GM21528 (cell line): Measurements from ENCODE around the gene SAMD11.

Experiments
- ATAC-seq: cut with Tn5 transposase; IDR thresholded peaks from one replicate; pipeline ENCODE4 v1.9.1; 2021; ENCODE audit warnings: mild to moderate bottlenecking, moderate library complexity; ENCODE audit not compliant: unreplicated experiment, low FRiP score

Gene SAMD11

DNA sequence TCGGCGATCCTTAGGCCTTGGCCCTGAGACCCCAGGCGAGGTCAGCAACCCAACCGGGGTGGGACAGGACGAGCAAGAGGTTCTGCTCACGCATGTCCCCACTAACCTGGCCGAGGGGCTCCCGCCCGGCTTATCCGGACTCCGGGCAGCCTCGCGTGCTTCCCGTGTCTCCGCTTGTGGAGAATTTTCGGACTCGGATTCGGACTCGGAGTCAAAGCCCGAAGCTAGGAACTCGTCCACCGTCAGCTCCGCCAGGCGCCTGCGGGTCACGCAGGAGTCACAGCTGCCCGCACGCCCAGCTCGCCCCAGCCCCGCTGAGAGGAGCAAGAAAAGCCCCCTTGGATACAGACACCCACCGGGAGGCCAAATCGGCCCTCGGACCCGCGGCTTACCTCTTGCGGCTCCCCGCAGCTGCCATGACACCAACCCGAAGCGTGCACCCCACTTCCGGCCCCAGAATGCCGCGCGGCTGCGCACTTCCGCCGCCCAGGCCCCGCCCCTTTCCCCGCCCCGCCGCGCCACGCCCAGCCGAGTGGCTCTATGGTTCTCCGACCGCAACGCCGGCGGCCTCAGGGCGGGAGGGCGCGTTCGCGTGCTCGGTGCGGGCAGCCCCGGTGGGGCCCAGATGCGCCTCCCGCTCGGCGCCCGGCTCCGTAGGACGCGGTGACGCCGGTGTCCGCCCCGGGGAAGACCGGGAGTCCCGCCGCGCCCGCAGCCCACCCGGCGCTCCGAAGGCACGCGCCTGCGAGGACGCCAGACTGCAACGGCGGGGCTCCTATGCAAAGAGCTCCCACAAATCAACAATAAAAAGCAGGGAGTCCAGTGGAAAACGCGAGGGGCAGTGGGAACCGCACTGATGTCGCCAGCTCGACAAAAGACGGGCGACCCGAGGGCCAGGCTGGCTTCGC, 35.4 kb downstream of the SAMD11 start, which contains the start of gene NOC2L:
TSS of gene NOC2L (minus strand) at position 434 of the 908 bp plus-strand sequence. CDS start at position 418, 16 bp downstream.
- ATAC-seq, result peak; percentile 62

DNA sequence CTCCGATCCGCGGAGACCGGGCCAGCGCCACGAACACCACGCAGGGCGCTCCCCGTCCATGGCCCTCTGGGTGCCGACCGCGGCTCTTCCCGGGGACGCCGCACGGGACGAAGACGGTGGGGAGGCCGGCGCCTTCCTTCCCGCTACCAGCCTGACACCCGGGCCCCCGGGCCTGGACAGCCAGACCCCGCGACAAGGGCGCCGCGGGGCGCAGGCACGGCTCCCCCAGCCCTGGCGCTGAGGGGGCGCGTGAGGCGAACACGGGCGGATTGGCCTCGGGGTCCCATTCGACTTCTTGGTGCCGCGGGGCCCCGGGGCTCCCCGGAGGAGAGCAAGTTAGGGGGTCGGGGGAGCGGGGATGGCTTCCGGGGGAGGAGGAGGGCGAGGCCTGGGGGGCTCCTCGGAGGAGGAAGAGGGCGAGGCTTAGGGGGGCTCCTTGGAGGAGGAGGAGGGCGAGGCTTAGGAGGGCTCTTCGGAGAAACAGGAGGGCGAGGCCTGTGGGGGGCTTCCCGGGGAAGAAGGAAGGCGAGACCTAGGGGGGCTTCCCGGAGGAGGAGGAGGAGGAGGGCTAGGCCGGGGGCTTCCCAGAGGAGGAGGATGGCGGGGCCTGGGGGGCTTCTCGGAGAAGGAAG, 36.1 kb downstream of the SAMD11 start:
- no peak for ATAC-seq

DNA sequence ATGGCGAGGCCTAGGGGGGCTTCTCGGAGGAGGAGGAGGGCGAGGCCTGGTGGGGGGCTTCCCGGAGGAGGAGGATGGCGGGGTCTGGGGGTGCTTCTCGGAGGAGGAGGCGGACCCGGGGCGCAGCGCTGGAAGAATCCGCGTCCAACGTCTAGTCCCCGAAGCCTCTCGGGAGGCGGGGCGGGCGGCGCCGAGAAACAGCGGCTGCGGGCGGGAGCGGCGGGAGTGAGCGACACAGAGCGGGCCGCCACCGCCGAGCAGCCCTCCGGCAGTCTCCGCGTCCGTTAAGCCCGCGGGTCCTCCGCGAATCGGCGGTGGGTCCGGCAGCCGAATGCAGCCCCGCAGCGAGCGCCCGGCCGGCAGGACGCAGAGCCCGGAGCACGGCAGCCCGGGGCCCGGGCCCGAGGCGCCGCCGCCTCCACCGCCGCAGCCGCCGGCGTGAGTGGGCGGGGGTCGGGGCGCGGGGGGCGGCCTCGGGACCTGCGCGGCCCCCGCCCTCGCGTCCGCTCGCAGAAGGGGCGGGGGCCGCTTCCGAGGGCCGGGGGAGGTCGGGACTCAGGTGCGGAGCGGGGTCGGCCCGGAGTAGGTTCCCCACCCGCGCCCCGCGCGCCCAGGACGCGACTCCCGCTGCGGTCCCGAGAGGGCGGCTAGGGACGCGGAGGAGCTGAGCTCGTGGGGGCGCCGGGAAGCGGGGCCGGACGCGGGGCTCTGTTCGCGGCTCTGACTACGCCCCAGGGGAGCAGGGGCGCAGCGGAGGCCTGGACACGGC, 36.8 kb downstream of the SAMD11 start, which contains the start of gene KLHL17:
TSS of gene KLHL17 (plus strand) at position 222 of the 769 bp plus-strand sequence. CDS start at position 332, 110 bp downstream.
- peak; percentile 38 for ATAC-seq

DNA sequence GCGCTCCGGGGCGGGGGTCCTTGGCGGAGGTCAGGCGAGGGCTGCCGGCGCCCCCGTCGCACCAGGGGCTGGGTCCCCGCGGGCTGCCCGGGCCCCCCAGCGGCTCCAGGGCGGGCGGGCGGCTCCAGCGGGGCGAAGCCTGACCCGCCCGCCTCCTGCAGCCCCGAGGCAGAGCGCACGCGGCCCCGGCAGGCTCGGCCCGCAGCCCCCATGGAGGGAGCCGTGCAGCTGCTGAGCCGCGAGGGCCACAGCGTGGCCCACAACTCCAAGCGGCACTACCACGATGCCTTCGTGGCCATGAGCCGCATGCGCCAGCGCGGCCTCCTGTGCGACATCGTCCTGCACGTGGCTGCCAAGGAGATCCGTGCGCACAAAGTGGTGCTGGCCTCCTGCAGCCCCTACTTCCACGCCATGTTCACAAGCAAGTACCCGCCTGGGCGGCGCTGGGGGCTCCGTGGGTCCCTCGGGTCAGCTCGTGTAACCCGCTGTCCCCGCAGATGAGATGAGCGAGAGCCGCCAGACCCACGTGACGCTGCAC, 37.5 kb downstream of the SAMD11 start:
- ATAC-seq, result no peak

DNA sequence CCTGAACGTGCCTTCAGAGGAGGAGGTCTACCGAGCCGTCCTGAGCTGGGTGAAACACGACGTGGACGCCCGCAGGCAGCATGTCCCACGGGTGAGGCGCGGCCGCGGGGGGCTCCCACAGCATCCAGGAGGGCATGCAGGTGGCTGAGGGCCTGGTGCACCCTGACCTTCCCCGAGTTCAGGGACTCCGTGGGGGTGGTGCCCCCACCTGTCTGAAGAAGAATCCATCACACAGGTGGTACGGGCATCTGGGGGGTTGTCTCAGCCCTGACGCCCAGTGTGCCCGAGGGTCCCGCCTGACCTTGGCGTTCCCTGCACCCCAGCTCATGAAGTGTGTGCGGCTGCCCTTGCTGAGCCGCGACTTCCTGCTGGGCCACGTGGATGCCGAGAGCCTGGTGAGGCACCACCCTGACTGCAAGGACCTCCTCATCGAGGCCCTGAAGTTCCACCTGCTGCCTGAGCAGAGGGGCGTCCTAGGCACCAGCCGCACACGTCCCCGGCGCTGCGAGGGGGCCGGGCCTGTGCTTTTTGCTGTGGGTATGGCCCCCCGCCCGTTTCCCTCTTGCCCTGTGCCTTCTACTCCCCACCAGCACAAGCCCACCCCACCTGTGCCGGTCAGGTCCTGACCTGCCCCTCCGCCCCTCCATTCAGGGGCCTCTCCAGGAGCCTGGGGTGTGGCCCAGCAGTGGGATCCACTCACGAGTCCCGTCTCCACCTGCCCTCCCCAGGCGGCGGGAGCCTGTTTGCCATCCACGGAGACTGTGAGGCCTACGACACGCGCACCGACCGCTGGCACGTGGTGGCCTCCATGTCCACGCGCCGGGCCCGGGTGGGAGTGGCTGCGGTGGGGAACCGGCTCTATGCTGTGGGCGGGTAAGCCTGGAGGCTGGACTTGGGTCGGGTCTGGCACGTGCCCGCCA, 38.9 kb downstream of the SAMD11 start:
- no peak for ATAC-seq

DNA sequence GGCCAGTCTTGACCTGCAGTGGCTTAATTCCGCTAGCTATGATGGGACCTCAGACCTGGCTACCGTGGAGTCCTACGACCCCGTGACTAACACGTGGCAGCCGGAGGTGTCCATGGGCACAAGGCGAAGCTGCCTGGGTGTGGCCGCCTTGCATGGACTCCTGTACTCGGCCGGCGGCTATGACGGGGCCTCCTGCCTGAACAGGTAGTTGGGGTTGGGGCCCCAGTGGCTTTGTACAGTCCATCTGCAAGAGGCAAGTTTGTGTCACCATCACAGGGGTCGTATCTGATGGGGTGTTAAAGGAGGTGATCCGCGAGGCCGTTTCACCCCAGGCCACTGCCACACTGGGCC, 39.6 kb downstream of the SAMD11 start:
- no peak for ATAC-seq

DNA sequence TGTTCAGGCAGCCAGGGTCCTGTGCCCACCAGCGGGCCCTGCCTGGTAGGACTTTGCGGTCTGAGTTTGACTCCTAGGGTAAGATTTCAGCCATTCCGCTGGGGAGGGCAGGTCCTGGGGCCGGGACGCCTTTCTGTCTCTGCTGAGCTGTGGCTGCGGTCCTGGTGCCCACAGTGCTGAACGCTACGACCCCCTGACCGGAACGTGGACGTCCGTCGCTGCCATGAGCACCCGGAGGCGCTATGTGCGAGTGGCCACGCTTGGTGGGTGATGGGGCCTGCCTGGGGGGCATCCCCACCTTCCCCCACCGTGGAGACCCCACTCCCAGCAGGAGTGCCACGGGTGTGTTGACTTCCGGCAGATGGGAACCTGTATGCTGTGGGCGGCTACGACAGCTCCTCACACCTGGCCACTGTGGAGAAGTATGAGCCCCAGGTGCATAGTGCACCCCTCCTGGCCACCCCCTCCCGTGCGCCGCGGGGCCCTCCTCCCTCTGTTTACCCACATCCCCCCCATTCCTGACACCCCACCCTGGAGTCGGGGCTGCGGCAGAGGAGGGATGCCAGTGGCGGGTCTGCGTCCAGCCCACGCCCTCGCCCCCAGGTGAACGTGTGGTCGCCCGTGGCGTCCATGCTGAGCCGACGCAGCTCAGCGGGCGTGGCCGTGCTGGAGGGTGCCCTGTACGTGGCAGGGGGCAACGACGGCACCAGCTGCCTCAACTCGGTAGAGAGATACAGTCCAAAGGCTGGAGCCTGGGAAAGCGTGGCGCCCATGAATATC, 40.2 kb downstream of the SAMD11 start:
- no peak for ATAC-seq

DNA sequence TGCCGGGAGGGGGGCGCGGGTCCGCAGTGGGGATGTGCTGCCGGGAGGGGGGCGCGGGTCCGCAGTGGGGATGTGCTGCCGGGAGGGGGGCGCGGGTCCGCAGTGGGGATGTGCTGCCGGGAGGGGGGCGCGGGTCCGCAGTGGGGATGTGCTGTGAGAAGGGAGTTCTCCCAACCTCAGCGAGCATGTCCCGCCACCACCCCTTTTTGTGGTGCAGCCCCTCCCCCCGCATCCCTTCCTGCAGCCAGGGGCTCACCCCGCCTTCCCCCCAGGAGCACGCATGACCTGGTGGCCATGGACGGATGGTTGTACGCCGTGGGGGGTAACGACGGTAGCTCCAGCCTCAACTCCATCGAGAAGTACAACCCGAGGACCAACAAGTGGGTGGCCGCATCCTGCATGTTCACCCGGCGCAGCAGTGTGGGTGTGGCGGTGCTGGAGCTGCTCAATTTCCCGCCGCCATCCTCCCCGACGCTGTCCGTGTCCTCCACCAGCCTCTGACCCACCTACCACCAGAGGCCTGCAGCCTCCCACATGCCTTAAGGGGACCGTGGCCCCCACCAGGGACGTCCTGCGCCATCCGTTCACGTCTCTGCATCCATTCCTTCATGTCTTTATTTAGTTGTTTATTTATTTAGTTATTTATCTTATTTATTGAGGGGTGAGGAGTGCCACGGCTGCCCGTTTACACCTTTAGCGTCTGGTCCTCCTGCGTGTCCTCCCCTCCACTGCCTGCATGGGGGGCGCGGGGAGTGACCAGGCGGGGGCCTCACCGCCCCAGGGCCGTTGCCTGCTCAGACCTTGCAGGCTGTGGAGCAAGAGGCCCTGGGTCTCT, 41.2 kb downstream of the SAMD11 start:
- no peak for ATAC-seq

DNA sequence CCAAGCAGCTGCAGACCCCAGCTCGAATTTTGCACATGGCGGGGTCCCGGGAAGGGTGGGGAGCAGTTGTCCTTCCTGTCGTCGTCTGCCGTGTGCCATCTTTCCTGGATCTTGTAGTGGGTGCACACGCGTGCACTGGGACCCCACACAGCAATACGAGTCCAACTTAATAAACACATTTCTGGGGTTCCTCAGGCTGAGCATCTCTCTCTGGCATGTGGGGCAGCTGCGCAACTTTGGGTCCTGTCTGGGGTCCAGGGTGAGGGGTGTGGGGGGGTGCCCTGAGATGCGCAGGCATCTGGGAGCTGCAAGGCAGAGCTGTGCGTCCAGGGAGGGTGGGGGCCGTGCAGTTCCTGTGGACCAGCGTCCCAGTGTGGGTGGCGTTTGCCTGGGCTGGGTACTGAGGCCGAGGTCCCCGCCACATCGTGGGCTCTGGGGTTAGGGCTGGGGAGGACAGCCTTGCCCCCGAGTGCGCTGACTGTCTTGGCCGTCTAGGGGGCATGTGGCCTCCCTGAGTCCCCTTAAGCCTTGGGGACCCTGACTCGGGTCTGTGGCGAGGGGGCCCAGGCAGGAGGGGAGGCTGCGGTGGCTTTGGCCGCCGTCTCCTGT, 41.9 kb downstream of the SAMD11 start:
- no peak for ATAC-seq

DNA sequence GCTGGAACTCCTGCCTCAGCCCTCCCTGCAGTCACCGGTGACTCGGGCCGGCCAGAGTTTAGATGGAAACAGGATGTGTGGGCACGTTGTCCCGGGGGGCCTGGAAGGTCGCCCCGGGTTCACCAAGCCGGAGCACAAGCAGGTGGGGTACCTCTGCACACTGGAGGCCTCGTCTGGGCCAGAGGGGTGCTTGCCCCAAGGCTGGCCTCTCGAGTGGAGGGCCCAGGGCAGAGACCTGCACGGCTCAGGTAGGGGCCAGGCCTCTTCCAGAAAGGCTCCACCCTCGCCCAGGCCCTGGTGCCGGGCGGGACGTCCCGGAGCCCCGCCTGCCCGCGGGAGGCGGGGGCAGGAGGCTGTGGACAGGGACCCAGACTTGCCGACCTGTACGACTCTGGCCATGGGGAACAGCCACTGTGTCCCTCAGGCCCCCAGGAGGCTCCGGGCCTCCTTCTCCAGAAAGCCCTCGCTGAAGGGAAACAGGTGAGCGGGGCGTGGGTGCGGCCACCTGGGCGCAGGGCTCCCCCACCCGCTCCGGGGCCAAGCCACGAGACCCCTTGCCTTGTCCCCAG, 42.5 kb downstream of the SAMD11 start, which contains the start of gene PLEKHN1:
TSS of gene PLEKHN1 (plus strand) at position 348 of the 569 bp plus-strand sequence. CDS start at position 398, 50 bp downstream.
- peak; percentile 25 for ATAC-seq

DNA sequence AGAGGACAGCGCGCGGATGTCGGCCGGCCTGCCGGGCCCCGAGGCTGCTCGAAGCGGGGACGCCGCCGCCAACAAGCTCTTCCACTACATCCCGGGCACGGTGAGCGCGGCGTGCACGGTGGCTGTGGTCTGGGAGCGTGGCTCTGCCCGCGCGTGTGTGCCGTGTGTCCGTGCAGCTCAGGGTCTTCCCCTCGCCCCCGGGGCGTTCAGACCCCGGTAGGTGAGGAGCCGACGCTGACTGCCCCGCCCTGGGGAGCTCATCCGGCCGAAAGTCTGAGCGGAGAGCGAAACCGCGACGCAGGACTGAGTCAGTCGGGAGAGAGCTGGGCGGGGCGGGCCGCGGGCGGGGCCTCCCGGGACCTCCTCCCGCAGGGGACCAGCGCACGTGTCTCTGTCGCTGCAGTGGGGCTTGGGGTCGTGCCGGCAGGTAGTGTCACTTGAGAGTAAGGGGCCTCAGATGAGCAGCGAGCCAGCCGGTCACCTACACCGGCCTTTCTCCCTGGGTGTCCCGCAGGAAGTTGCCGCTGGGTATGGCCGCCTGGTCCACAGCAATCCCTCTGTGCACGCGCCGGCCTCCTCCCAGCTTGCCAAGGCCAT, 43.1 kb downstream of the SAMD11 start:
- ATAC-seq, result peak; percentile 59

DNA sequence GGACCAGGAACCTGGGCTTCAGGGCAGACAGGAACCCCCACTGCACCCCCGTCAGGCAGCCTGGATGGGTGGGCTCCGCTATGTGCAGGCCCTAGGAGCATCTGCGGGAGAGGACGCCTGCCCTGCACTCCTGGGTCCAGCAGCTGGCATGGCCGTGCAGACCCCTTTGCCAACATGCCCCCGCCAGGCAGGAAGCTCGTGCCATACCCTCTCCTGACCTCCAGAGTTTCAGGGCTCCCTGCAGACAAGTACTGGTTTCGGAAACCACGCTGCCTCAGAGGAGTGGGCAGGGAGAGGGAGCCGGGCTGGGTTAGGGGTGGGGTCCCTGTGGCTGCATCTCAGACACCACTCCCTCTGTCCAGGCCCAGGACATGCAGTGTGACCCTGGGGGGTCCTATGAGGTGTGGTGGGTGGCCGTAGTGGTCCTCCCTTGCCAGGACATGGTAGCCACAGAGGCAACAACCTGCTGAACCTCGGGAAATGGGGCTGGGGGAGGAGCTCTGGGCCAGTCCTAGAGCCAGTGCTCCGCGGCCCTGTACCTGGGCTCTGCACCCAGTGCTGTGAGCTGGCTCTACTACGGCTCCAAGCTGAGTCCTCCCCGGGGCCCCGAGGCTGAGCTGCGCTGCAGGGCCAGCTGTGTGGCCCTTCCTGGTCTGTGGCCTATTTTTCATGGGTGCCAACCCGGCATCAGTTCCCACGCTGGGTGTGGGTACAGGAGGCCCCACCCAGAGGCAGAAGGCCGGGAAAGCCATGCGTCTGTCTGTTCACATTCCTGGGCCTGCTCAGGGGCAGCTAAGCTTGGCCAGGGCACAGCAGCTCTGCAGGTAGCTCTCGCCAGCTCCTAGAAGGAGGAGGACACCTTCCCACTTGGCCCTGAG, 44.0 kb downstream of the SAMD11 start:
- ATAC-seq, result no peak

DNA sequence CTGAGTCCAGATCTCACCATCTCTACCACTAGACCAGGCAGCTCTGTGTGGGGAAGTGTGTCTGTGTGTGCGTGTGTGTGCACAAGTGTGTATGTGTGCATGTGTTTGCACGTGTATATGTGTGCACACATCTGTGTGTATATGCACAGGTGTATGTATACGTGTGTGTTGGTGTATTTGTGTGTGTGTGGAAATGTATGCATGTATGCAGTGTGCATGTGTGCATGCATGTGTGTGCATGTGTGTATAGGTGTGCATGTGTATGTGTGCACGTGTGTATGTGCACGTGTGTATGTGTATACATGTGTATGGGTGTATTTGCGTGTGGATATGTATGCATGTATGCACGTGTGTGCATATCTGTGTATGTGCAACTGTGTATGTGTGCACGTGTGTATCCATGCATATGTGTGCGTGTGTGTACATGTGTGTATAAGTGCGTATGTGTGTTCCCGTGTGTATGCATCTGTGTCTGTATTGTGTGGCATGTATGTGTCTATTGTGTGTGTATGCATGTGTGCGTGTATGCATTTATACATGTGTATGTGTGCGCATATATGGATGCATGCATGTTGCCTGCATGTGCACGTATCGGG, 45.6 kb downstream of the SAMD11 start:
- no peak for ATAC-seq

DNA sequence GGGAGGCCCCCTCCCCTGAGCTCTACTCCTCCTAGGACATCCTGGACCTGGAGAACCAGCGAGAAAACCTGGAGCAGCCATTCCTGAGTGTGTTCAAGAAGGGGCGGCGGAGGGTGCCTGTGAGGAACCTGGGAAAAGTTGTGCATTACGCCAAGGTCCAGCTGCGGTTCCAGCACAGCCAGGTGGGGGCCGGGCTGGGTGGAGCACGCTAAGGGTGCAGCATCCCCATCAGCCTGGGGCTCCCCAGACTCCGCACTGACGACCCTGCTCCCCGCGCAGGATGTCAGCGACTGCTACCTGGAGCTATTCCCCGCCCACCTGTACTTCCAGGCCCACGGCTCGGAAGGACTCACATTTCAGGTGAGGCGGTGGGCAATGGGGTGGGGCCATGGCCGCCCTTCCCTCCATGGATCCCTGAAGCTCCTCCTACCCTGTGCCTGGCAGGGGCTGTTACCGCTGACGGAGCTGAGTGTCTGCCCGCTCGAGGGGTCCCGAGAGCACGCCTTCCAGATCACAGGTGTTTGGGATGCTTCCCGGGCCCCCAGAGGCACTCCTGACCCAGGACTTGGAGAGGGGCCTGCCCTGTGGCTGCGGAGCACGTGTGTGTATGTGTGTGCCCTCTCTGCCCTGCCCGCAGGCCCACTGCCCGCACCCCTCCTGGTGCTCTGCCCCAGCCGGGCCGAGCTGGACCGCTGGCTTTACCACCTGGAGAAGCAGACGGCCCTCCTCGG, 46.7 kb downstream of the SAMD11 start:
- no peak for ATAC-seq
